ENCODE results near the gene MTCL1. TPM values are rescaled to one million over a fixed set of nuclear protein-coding genes. Genes with fewer than 3 reads are reported as not detected.

MTCL1 gene
- total RNA-seq, 1 experiment from 2014 or later, result 22.7 TPM

GRCh38 chr18:8824846-8825245 is 119.5 kb downstream of the MTCL1 start:
- no peak for DNase-seq (ENCODE audit: low read depth, low spot score)
- H4K20me1 ChIP-seq (ENCODE audit: insufficient read depth), result no peaks in the 10 kb centered on the region
- RAD21 ChIA-PET (ENCODE audit: low non-redundant PET in 1 of 2, low total read pairs in 2 of 2, uncharacterized antibody in 2 of 2, unreplicated experiment in 2 of 2), result no interaction called here

More at GRCh38 chr18:8824846-8825245, 119.5 kb downstream of the MTCL1 start:
- BruUV-seq (replicated peaks), result no TSS peak
- Histone ChIP-seq H2AFZ (ENCODE audit: low read depth, low read length, poor library complexity, severe bottlenecking) (no peak overlapping the region), H3K36me3 (ENCODE audit: control insufficient read depth in 1 of 2, insufficient read depth in 2 of 2, low read length in 2 of 2) (peaks cover 2 to 16% of the 10 kb centered on the region in 2 experiments; a peak in 3 of 4 replicates), H3K4me1 (ENCODE audit: control insufficient read depth in 1 of 2, insufficient read depth in 2 of 2, low read length in 2 of 2) (no peaks in the 10 kb centered on the region), H3K9me3 (ENCODE audit: control insufficient read depth in 1 of 2, insufficient read depth in 1 of 2, low read depth in 1 of 2, low read length in 2 of 2) (no peaks in the 10 kb centered on the region), H3K27ac (ENCODE audit: low read depth, low read length) (no peak overlapping the region), H3K79me2 (ENCODE audit: insufficient read depth, low read length) (no peaks in the 10 kb centered on the region), H3K4me3 (replicated peaks in 1 of 2; ENCODE audit: low read depth in 1 of 2, low read length in 2 of 2) (no peak overlapping the region), H3K27me3 (ENCODE audit: insufficient read depth, low read length) (no peaks in the 10 kb centered on the region), H3K9me2 (ENCODE audit: insufficient read depth) (no peaks in the 10 kb centered on the region), H3K4me2 (ENCODE audit: low read length) (no peak overlapping the region), H3K9ac (ENCODE audit: low read length) (no peak overlapping the region)
- no peak for TF ChIP-seq POLR2AphosphoS5 (IDR thresholded peaks at IDR 0.05; ENCODE audit: low read depth, low read length)
- no peak for TF ChIP-seq SP1 (IDR thresholded peaks at IDR 0.05; ENCODE audit: low read depth)
- TF ChIP-seq ZFX (IDR thresholded peaks at IDR 0.05), result no peak
- TF ChIP-seq SIN3A (IDR thresholded peaks at IDR 0.05; ENCODE audit: low read depth), result no peak
- TF ChIP-seq YY1 (IDR thresholded peaks at IDR 0.05; ENCODE audit: extremely low read depth, insufficient replicate concordance, low read depth, low read length), result no peak
- no peak for TF ChIP-seq RAD21 (IDR thresholded peaks at IDR 0.05; ENCODE audit: low read depth)
- no peak for TF ChIP-seq EZH2 (IDR thresholded peaks at IDR 0.05)
- no peak for TF ChIP-seq ELF1 (IDR thresholded peaks at IDR 0.05; ENCODE audit: borderline replicate concordance, low read depth)
- TF ChIP-seq MAX (IDR thresholded peaks at IDR 0.05), result no peak
- TF ChIP-seq SRF (IDR thresholded peaks at IDR 0.05; ENCODE audit: low read depth), result no peak
- no peak for TF ChIP-seq CEBPB (IDR thresholded peaks at IDR 0.05; ENCODE audit: low read depth)
- TF ChIP-seq ZNF274 (IDR thresholded peaks at IDR 0.05; ENCODE audit: low read depth, low read length), result no peak
- no peak for TF ChIP-seq ZBTB33 (IDR thresholded peaks at IDR 0.05; ENCODE audit: extremely low read depth, insufficient replicate concordance, low read length)
- no peak for TF ChIP-seq POLR2A (IDR thresholded peaks at IDR 0.05; ENCODE audit: borderline replicate concordance, extremely low read depth, insufficient read depth, insufficient read length)
- no peak for TF ChIP-seq TCF7L2 (IDR thresholded peaks at IDR 0.05; ENCODE audit: borderline replicate concordance, extremely low read depth, insufficient read depth, insufficient read length)
- TF ChIP-seq EGR1 (IDR thresholded peaks at IDR 0.05; ENCODE audit: low read depth), result no peak
- TF ChIP-seq EZH2phosphoT487 (IDR thresholded peaks at IDR 0.05; ENCODE audit: borderline replicate concordance), result no peak
- TF ChIP-seq CBX3 (IDR thresholded peaks at IDR 0.05; ENCODE audit: low read depth), result no peak
- TF ChIP-seq ATF3 (IDR thresholded peaks at IDR 0.05), result no peak
- TF ChIP-seq CTCF (IDR thresholded peaks at IDR 0.05 in 2 of 3, conservative IDR thresholded peaks at IDR 0.05 in 1 of 3; ENCODE audit: borderline replicate concordance in 1 of 3, insufficient read depth in 1 of 3, low read depth in 2 of 3, low read length in 2 of 3), result no peak
- ChIA-PET CTCF (no interaction called here), POLR2A (no interaction called here)
- intact Hi-C loops (cut with micrococcal nuclease), result no loop called here
- ATAC-seq, result no peak

Data from HCT116 (cell line).